ENCODE data around the gene CTSC.

The CTSC gene

GRCh38 chr11:88320149-88320559 lies 17.4 kb downstream of the CTSC start:
- TF ChIP-seq CTCF (IDR thresholded peaks at IDR 0.05; ENCODE audit: low read depth, low read length) (no peak), POLR2A (IDR thresholded peaks at IDR 0.05; ENCODE audit: extremely low read depth, insufficient read length) (no peak), MAX (IDR thresholded peaks at IDR 0.05; ENCODE audit: low read depth, low read length) (no peak), MYC (IDR thresholded peaks at IDR 0.05; ENCODE audit: low read depth, low read length) (no peak)
- no peak overlapping the region for H3K4me3 ChIP-seq (ENCODE audit: low read depth, low read length)
- DNase-seq (ENCODE audit: low read depth) = no peak

- TF ChIP-seq MAX (IDR thresholded peaks at IDR 0.05; ENCODE audit: low read depth, low read length) (no peak), CTCF (IDR thresholded peaks at IDR 0.05; ENCODE audit: low read depth, low read length) (no peak)
- no peak for DNase-seq (ENCODE audit: low read depth)
- no peak overlapping the region for H3K4me3 ChIP-seq (ENCODE audit: low read depth, low read length)
These were observed 19.5 kb downstream of the CTSC start for GRCh38 chr11:88318017-88318416.

GRCh38 chr11:88317536-88317935 lies 20.0 kb downstream of the CTSC start:
- no peak for DNase-seq (ENCODE audit: low read depth)
- TF ChIP-seq POLR2A (IDR thresholded peaks at IDR 0.05; ENCODE audit: extremely low read depth, insufficient read length) (no peak), CTCF (IDR thresholded peaks at IDR 0.05; ENCODE audit: low read depth, low read length) (no peak), MYC (IDR thresholded peaks at IDR 0.05; ENCODE audit: low read depth, low read length) (no peak), MAX (IDR thresholded peaks at IDR 0.05; ENCODE audit: low read depth, low read length) (no peak)
- H3K4me3 ChIP-seq (ENCODE audit: low read depth, low read length) = no peak overlapping the region

- no peak overlapping the region for H3K4me3 ChIP-seq (ENCODE audit: low read depth, low read length)
- no peak for DNase-seq (ENCODE audit: low read depth)
- TF ChIP-seq POLR2A (IDR thresholded peaks at IDR 0.05; ENCODE audit: extremely low read depth, insufficient read length) (no peak), MYC (IDR thresholded peaks at IDR 0.05; ENCODE audit: low read depth, low read length) (no peak), CTCF (IDR thresholded peaks at IDR 0.05; ENCODE audit: low read depth, low read length) (no peak)
These were observed 21.5 kb downstream of the CTSC start for GRCh38 chr11:88315981-88316441.

- no peak overlapping the region for H3K4me3 ChIP-seq (ENCODE audit: low read depth, low read length)
- TF ChIP-seq POLR2A (IDR thresholded peaks at IDR 0.05; ENCODE audit: extremely low read depth, insufficient read length) (no peak), CTCF (IDR thresholded peaks at IDR 0.05; ENCODE audit: low read depth, low read length) (no peak), MAX (IDR thresholded peaks at IDR 0.05; ENCODE audit: low read depth, low read length) (no peak), MYC (IDR thresholded peaks at IDR 0.05; ENCODE audit: low read depth, low read length) (no peak)
- no peak for DNase-seq (ENCODE audit: low read depth)
These were observed 22.5 kb downstream of the CTSC start for GRCh38 chr11:88315015-88315414.

- TF ChIP-seq MAX (IDR thresholded peaks at IDR 0.05; ENCODE audit: low read depth, low read length) (no peak), MYC (IDR thresholded peaks at IDR 0.05; ENCODE audit: low read depth, low read length) (no peak), CTCF (IDR thresholded peaks at IDR 0.05; ENCODE audit: low read depth, low read length) (no peak), POLR2A (IDR thresholded peaks at IDR 0.05; ENCODE audit: extremely low read depth, insufficient read length) (no peak)
- no peak for DNase-seq (ENCODE audit: low read depth)
- H3K4me3 ChIP-seq (ENCODE audit: low read depth, low read length) = no peak overlapping the region
These were observed 24.1 kb downstream of the CTSC start for GRCh38 chr11:88313441-88313840.
